ENCODE data around the gene SLC66A2.

The SLC66A2 gene

DNA sequence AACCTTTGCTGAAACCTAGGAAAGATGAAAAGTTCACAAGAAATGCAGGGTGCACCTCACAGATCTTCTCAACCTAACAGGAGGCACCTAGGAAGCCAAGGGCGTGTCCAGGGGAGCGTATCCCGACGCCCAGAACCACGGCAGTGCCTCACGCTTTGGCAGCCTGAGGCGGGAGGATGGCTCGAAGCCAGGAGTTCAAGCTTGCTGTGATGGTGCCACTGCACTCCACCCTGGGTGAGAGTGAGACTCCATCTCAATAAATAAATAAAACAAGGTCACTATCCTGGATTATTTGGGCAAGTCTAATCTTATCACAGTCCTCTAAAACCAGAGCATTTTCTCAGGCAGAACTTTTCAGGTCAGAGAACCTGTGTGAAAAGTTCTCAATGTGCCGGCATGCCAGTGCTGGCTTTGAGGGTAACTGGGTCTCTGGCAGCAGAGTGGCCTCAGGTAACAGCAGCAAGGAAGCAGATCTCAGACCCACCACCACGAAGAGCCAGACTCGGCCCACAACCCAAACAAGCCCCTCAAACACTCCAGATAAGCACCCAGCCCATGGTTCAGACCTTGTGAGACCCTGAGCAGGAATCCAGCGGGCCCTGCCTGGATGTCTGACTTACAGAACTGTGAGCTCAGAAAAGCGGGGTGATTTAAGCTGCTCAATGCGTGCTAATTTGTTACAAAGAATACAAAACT lies 24.7 kb upstream of the SLC66A2 start:
- Histone ChIP-seq H4K20me1 (ENCODE audit: insufficient read depth, low read length, poor library complexity, severe bottlenecking) (peaks cover 61% of the 10 kb centered on the region), H3K36me3 (ENCODE audit: insufficient read depth, low read length) (peaks cover 54% of the 10 kb centered on the region), H3F3A (ENCODE audit: low read depth) (no peaks in the 10 kb centered on the region), H3K4me2 (ENCODE audit: low read depth, low read length, poor library complexity, severe bottlenecking) (no peak overlapping the region), H3K27me3 (ENCODE audit: insufficient read depth, low read length, poor library complexity, severe bottlenecking) (no peaks in the 10 kb centered on the region), H3K9me2 (replicated peaks; ENCODE audit: low read depth, low read length) (no peaks in the 10 kb centered on the region), H3K79me2 (ENCODE audit: insufficient read depth, low read length) (peaks cover 86% of the 10 kb centered on the region), H3K4me1 (ENCODE audit: insufficient read depth, low read length, poor library complexity, severe bottlenecking) (peaks cover 18% of the 10 kb centered on the region), H3K4me3 (ENCODE audit: low read length, poor library complexity, severe bottlenecking) (no peak overlapping the region), H2AFZ (ENCODE audit: low read length) (no peak overlapping the region), H3K9ac (ENCODE audit: low read depth, low read length, poor library complexity, severe bottlenecking) (no peak overlapping the region), H3K9me3 (ENCODE audit: insufficient read depth, low read depth, low read length) (no peaks in the 10 kb centered on the region)
- TF ChIP-seq EZH2phosphoT487 (IDR thresholded peaks at IDR 0.05; ENCODE audit: borderline replicate concordance) (no peak), CTCF (conservative IDR thresholded peaks at IDR 0.05; ENCODE audit: low read length) (no peak)

GRCh38 chr18:79975043-79975442 lies 23.6 kb upstream of the SLC66A2 start:
- H4K20me1 ChIP-seq (ENCODE audit: insufficient read depth, low read length, poor library complexity, severe bottlenecking), result peaks cover 55% of the 10 kb centered on the region
- H3K79me2 ChIP-seq (ENCODE audit: insufficient read depth, low read length), result peaks cover 75% of the 10 kb centered on the region
- H3K9me3 ChIP-seq (ENCODE audit: insufficient read depth, low read depth, low read length), result no peaks in the 10 kb centered on the region
- H3K4me2 ChIP-seq (ENCODE audit: low read depth, low read length, poor library complexity, severe bottlenecking), result no peak overlapping the region
- no peak overlapping the region for H3K4me3 ChIP-seq (ENCODE audit: low read length, poor library complexity, severe bottlenecking)
- H2AFZ ChIP-seq (ENCODE audit: low read length), result no peak overlapping the region
- H3F3A ChIP-seq (ENCODE audit: low read depth), result no peaks in the 10 kb centered on the region
- H3K4me1 ChIP-seq (ENCODE audit: insufficient read depth, low read length, poor library complexity, severe bottlenecking), result peaks cover 8% of the 10 kb centered on the region
- no peaks in the 10 kb centered on the region for H3K27me3 ChIP-seq (ENCODE audit: insufficient read depth, low read length, poor library complexity, severe bottlenecking)
- H3K36me3 ChIP-seq (ENCODE audit: insufficient read depth, low read length), result peaks cover 64% of the 10 kb centered on the region
- TF ChIP-seq EZH2phosphoT487 (IDR thresholded peaks at IDR 0.05; ENCODE audit: borderline replicate concordance) (no peak), CTCF (conservative IDR thresholded peaks at IDR 0.05; ENCODE audit: low read length) (no peak)
- H3K9ac ChIP-seq (ENCODE audit: low read depth, low read length, poor library complexity, severe bottlenecking), result no peak overlapping the region
- no peaks in the 10 kb centered on the region for H3K9me2 ChIP-seq (replicated peaks; ENCODE audit: low read depth, low read length)

DNA sequence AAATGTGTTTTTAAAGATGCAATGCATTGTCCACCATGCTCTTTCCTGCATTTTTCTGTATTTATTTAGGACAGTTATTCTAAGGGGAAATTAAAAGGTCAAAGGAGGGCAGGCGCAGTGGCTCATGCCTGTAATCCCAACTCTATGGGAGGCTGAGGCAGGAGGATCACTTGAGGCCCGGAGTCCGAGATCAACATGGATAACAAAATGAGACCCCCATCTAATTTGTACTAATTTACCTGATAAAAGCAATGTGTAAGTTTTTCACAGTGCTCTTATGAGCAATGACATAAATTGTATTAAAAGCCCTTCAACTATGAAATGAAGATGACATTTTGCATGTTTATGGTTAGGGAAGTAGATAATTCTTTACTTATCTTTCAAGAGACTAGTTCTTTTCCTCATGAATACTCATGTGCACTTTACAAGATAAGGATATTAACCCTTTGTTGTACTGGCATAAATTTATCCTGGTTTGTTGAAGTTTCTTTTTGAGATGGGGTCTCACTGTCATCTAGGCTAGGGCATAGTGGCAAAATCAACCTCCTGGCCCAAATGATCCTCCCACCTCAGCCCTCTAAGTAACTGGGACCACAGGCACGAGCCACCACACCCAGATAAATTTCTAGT lies 22.7 kb upstream of the SLC66A2 start:
- Histone ChIP-seq H3K36me3 (ENCODE audit: insufficient read depth, low read length) (peaks cover 64% of the 10 kb centered on the region), H3K4me2 (ENCODE audit: low read depth, low read length, poor library complexity, severe bottlenecking) (no peak overlapping the region)

More for the DNA sequence above, 22.7 kb upstream of the SLC66A2 start:
- Histone ChIP-seq H3K4me1 (ENCODE audit: insufficient read depth, low read length, poor library complexity, severe bottlenecking) (no peaks in the 10 kb centered on the region), H3K9me3 (ENCODE audit: insufficient read depth, low read depth, low read length) (no peaks in the 10 kb centered on the region), H3F3A (ENCODE audit: low read depth) (no peaks in the 10 kb centered on the region), H3K9me2 (replicated peaks; ENCODE audit: low read depth, low read length) (no peaks in the 10 kb centered on the region), H3K9ac (ENCODE audit: low read depth, low read length, poor library complexity, severe bottlenecking) (no peak overlapping the region), H3K27me3 (ENCODE audit: insufficient read depth, low read length, poor library complexity, severe bottlenecking) (no peaks in the 10 kb centered on the region), H3K4me3 (ENCODE audit: low read length, poor library complexity, severe bottlenecking) (no peak overlapping the region), H3K79me2 (ENCODE audit: insufficient read depth, low read length) (peaks cover 66% of the 10 kb centered on the region), H2AFZ (ENCODE audit: low read length) (no peak overlapping the region), H4K20me1 (ENCODE audit: insufficient read depth, low read length, poor library complexity, severe bottlenecking) (peaks cover 49% of the 10 kb centered on the region)
- TF ChIP-seq EZH2phosphoT487 (IDR thresholded peaks at IDR 0.05; ENCODE audit: borderline replicate concordance), result no peak
- TF ChIP-seq CTCF (conservative IDR thresholded peaks at IDR 0.05; ENCODE audit: low read length), result no peak
